ENCODE results near the gene POR. TPM values are rescaled to one million over a fixed set of nuclear protein-coding genes. Genes with fewer than 3 reads are reported as not detected.

The POR gene
- total and polyA plus RNA-seq, 2 of the 13 experiments (the other 11 are each of a cell fraction or from before 2014, with no cell fraction given) = 145 to 266 TPM

- no TSS peak for BruUV-seq (replicated peaks)
- peaks cover 45 to 91% of the 10 kb centered on the region in 2 experiments for H3K36me3 ChIP-seq (replicated peaks in 1 of 2; ENCODE audit: control insufficient read depth in 1 of 2, insufficient read depth in 2 of 2, low read length in 2 of 2)
- TF ChIP-seq AGO2 (optimal IDR thresholded peaks at IDR 0.05; ENCODE audit: low read depth, low read length) = peak; percentile 17
- peak; percentile 62 for TF ChIP-seq HNF4A (CRISPR knock-in tag; IDR thresholded peaks at IDR 0.05)
- no peak for TF ChIP-seq MED13 (CRISPR knock-in tag; IDR thresholded peaks at IDR 0.05)
- no peak for TF ChIP-seq CHCHD3 (CRISPR knock-in tag; IDR thresholded peaks at IDR 0.05)
- no peak for TF ChIP-seq TCF7L2 (IDR thresholded peaks at IDR 0.05; ENCODE audit: low read depth, low read length)
- no peak for TF ChIP-seq MBD4 (IDR thresholded peaks at IDR 0.05; ENCODE audit: borderline replicate concordance, low read length)
- no peak for TF ChIP-seq PCBP2 (optimal IDR thresholded peaks at IDR 0.05; ENCODE audit: low read depth, low read length, poor library complexity, severe bottlenecking)
- no peak for TF ChIP-seq TBX3 (IDR thresholded peaks at IDR 0.05; ENCODE audit: borderline replicate concordance)
- TF ChIP-seq ETV5 (CRISPR knock-in tag; IDR thresholded peaks at IDR 0.05; ENCODE audit: borderline replicate concordance) = no peak
- TF ChIP-seq ZNF605 (CRISPR knock-in tag; IDR thresholded peaks at IDR 0.05) = 0 out of 2 replicates have a peak, but pooled peaks have one; percentile 21
- no peak for TF ChIP-seq RARG (CRISPR knock-in tag; IDR thresholded peaks at IDR 0.05; ENCODE audit: low read depth)
- TF ChIP-seq ZNF816 (CRISPR knock-in tag; IDR thresholded peaks at IDR 0.05; ENCODE audit: borderline replicate concordance) = no peak
- TF ChIP-seq ZSCAN30 (CRISPR knock-in tag; IDR thresholded peaks at IDR 0.05) = no peak
- TF ChIP-seq, protein P1, sequence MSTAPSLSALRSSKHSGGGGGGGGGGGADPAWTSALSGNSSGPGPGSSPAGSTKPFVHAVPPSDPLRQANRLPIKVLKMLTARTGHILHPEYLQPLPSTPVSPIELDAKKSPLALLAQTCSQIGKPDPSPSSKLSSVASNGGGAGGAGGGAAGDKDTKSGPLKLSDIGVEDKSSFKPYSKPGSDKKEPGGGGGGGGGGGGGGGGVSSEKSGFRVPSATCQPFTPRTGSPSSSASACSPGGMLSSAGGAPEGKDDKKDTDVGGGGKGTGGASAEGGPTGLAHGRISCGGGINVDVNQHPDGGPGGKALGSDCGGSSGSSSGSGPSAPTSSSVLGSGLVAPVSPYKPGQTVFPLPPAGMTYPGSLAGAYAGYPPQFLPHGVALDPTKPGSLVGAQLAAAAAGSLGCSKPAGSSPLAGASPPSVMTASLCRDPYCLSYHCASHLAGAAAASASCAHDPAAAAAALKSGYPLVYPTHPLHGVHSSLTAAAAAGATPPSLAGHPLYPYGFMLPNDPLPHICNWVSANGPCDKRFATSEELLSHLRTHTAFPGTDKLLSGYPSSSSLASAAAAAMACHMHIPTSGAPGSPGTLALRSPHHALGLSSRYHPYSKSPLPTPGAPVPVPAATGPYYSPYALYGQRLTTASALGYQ (CRISPR knock-in tag; IDR thresholded peaks at IDR 0.05) = no peak
- peak; percentile 99 for TF ChIP-seq ZBTB38 (CRISPR knock-in tag; IDR thresholded peaks at IDR 0.05)
- TF ChIP-seq HNRNPL (IDR thresholded peaks at IDR 0.05; ENCODE audit: low read depth, low read length) = peak; percentile 88; the same call in 1 of the 2 replicates
- no peak for TF ChIP-seq ZFP36L1 (CRISPR knock-in tag; IDR thresholded peaks at IDR 0.05)
- no peak for TF ChIP-seq ZNF230 (CRISPR knock-in tag; IDR thresholded peaks at IDR 0.05)
- no peak for TF ChIP-seq ZNF136 (CRISPR knock-in tag; IDR thresholded peaks at IDR 0.05; ENCODE audit: low read depth)
- TF ChIP-seq IRF9 (CRISPR knock-in tag; IDR thresholded peaks at IDR 0.05; ENCODE audit: borderline replicate concordance) = no peak
- 0 out of 2 replicates have a peak, but pooled peaks have one; percentile 15 for TF ChIP-seq HOXA3 (CRISPR knock-in tag; IDR thresholded peaks at IDR 0.05)
- no peak for TF ChIP-seq PBX2 (CRISPR knock-in tag; IDR thresholded peaks at IDR 0.05)
Observed at GRCh38 chr7:75979759-75980429, 64.9 kb downstream of the POR start.

More at GRCh38 chr7:75979759-75980429, 64.9 kb downstream of the POR start:
- Histone ChIP-seq H3K27ac (ENCODE audit: extremely low read length, insufficient read depth, low read length) (no peak overlapping the region), H2AFZ (ENCODE audit: low read length) (no peak overlapping the region), H3K9me3 (ENCODE audit: low read length) (no peaks in the 10 kb centered on the region), H3K4me1 (ENCODE audit: insufficient read depth, low read length) (no peaks in the 10 kb centered on the region; the same call in 1 of the 2 replicates), H3K9ac (ENCODE audit: insufficient read depth, low read depth, low read length) (no peak overlapping the region), H3K4me2 (ENCODE audit: low read depth, low read length) (no peak overlapping the region), H3K79me2 (ENCODE audit: insufficient read depth, low read length) (peaks cover 5% of the 10 kb centered on the region), H3K4me3 (replicated peaks in 1 of 3; ENCODE audit: insufficient read depth in 1 of 3, low read depth in 2 of 3, low read length in 3 of 3) (no peak overlapping the region), H4K20me1 (ENCODE audit: insufficient read depth, low read length) (peaks cover 8% of the 10 kb centered on the region), H3K27me3 (ENCODE audit: control insufficient read depth in 1 of 2, insufficient read depth in 2 of 2, low read length in 2 of 2) (no peaks in the 10 kb centered on the region)
- FAIRE-seq (no peak), ATAC-seq (peak; percentile 13), DNase-seq (ENCODE audit: low spot score) (no peak)
- intact Hi-C loops (cut with micrococcal nuclease; ENCODE audit: unreplicated experiment) = no loop called here
- in situ Hi-C loops (cut with HindIII; ENCODE audit: extremely low pct_ligation_motif_present, low pct_unique_long_range_greater_than_20kb) = no loop called here
- CTCF ChIA-PET (ENCODE audit: low intra/inter-chr PET ratio, low total read pairs) = no interaction called here
- POLR2A ChIA-PET = no interaction called here
- WGBS (ENCODE audit: low lambda C conversion rate) = 93% methylated on average over 18 of the region's 22 CpGs
